HG03025 (cell line): Measurements from ENCODE around the gene SNTB2.
"Not testable (repeated sequence)": the region's sequence is repeated elsewhere in the genome, so short reads cannot be mapped to it uniquely, and the experiment has no call there.

Experiments used
- ATAC-seq: cut with Tn5 transposase; IDR thresholded peaks from one replicate; pipeline ENCODE4 v1.9.1; 2021; ENCODE audit warnings: mild to moderate bottlenecking, moderate library complexity; ENCODE audit not compliant: unreplicated experiment, low FRiP score

The SNTB2 gene

DNA sequence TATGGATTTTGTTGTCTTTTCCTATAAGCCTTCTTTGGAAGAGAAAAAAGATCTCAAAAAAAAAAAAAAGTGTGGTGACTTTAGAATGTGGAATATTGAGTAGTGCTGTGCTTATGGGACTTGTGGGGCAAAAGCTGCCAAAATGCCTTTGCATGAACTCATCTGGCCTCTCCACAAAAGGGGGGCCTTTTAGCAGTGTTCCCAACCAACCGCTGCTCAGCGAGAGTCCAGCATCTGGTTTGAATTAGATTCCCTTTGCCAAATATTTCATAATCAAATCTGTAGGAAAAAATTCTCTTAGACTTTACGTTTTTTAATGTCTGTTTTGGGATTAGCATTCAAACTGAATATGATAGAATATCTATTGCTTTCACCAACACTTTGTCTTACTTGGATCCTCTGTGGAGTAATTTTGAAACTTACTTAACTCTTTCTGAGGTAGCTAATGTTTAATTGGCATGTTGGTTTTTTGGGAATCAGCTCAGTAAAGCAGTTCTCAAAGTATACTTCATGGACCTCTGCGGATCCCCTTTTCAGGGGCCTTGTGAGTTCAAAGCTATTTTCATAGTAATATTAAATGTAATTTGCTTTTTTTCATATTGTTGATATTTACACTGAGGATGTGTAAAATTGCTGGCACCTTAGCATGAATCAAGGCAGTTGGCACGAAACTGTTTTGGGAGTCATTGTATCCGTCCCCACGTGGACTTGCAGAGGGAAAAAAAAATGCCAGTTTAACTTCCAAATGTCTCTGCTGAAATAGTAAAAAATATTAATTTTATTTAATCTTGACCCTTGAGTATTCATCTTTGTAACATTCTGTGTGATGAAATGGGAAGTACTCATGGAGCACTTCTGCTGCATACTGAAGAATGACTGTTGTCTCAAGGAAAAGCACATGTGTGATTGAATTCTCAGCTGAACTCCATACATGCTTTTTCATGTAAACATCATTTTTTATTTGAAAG, 89.5 kb downstream of the SNTB2 start:
- no peak for ATAC-seq

- no peak for ATAC-seq
These were observed 90.4 kb downstream of the SNTB2 start for GRCh38 chr16:69277413-69277812.

GRCh38 chr16:69283851-69284250, 96.9 kb downstream of the SNTB2 start:
- ATAC-seq = no peak

- ATAC-seq = no peak
These were observed 98.3 kb downstream of the SNTB2 start for GRCh38 chr16:69285240-69285639.

DNA sequence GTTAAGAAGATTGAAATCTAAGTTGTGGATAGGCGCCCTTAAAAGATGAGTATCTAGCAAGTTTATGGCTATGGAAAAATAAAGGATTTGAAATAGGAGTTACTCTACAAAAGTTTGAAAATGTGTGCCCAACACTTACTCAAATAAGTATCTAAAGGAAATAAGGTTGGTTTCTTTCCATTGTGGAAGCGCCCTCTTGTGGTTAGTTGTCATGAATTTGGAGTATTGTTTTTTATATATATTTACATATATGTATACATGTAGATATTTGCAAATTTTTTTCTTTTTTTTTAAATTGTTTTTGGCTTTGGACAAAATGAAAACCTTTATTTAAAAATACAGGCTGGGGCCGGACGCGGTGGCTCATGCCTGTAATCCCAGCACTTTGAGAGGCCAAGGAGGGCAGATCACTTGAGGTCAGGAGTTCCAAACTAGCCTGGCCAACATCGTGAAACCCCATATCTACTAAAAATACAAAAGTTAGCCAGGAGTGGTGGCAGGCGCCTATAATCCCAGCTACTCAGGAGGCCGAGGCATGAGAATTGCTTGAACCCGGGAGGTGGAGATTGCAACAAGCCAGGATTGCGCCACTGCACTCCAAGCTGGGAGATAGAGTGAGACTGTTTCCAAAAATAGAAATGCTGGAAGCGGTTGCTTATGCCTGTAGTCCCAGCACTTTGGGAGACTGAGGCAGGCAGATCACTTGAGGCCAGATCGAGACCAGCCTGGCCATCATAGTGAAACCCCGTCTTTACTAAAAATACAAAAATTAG, 100.2 kb downstream of the SNTB2 start:
- ATAC-seq = no peak

DNA sequence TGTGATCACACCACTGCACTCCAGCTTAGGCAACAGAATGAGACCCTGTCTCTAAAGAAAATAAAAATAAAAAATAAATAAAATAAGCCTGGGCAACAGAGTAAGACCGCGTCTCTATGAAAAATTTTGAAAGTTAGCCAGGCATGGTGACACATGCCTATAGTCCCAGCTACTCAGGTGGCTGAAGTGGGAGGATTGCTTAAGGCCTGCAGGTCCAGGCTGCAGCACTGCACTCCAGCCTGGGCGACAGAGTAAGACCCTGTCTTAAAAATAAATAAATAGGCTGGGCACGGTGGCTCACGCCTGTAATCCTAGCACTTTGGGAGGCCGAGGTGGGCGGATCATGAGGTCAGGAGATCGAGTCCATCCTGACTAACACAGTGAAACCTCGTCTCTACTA, 104.7 kb downstream of the SNTB2 start:
- not testable (repeated sequence) for ATAC-seq

- no peak for ATAC-seq
These were observed 106.4 kb downstream of the SNTB2 start for GRCh38 chr16:69293401-69293800.

DNA sequence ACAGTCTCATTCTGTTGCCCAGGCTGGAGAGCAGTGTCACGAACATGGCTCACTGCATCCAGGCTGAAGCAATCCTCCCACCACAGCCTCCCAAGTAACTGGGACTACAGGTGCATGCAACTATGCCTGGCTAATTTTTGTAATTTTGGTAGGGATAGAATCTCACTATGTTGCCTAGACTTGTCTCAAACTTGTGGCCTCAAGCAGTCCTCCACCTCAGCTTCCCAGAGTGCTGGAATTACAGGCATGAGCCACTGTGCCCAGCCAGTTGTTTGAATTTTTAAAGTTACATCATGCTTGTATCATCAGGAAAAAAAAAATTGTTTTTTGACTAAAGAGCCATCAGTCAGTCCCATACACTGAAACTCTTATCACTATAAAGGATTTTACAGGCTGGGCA, 107.1 kb downstream of the SNTB2 start:
- ATAC-seq = no peak

GRCh38 chr16:69296771-69297170, 109.8 kb downstream of the SNTB2 start:
- ATAC-seq = not testable (repeated sequence)

GRCh38 chr16:69298261-69298660, 111.3 kb downstream of the SNTB2 start:
- no peak for ATAC-seq

DNA sequence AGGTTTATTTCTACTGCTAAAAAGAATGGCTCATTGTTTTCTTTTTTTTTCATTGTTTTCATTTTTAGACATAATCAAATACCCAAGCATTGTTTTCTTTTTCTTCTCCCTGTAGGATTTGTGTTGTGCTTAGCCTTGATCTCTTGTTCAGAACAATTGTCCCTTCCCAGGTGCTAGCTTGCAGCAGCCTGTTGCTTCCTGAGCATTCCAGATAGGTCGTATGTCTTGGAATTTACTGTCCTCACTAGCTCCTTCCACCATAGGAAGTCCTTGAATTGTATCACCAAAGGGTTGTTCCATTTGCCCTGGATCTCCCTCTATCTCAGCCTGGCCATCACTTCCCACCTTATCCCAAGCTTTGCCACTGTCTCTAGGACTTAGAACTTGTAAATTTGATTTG, 114.2 kb downstream of the SNTB2 start:
- ATAC-seq = no peak

- ATAC-seq = no peak
These were observed 114.9 kb downstream of the SNTB2 start for GRCh38 chr16:69301861-69302260.

GRCh38 chr16:69302301-69302700, 115.3 kb downstream of the SNTB2 start:
- ATAC-seq = no peak

DNA sequence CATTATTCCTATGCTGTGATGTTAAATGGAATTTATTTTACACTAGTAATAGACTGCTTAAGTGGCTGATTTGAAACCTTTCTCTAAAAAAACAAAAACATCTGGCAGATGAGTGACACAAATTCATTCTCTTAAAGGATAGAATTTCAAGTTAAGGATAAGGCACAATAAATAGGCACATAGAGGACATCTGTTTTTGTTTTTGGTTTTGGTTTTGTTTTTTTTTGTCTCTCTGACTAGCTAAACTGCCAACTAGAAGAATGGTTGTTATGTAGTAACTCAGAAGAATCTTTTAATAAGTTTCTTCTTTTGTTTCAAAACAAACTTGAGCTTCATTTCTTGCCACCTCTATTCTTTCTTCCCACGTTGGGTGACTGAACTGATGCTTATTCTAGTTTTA, 119.1 kb downstream of the SNTB2 start:
- ATAC-seq = no peak

GRCh38 chr16:69307091-69307490, 120.1 kb downstream of the SNTB2 start:
- no peak for ATAC-seq

GRCh38 chr16:69307856-69308255, 120.9 kb downstream of the SNTB2 start:
- ATAC-seq = no peak

DNA sequence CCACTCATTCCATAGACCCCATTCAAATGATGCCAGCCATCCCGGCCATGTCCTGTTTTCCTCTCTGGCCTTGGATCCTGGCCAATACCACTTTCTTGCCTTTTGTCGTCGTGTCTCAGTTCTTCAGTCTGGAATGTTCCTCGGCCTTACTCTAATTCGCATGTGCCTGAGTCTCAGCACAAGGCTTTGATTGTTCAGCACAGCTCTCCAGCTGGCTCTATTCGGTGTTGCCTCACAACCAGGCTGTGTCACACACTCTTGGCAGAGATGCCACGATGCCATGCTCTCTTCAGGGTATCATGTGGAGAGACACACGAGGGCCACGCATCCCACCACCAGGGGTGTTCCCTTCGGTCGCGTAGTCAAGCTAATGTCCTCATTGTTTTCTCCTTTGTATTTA, 122.4 kb downstream of the SNTB2 start:
- no peak for ATAC-seq

GRCh38 chr16:69310653-69311532, 123.9 kb downstream of the SNTB2 start, which contains the start of gene VPS4A:
Gene VPS4A, plus strand, starts transcription at chr16:69311350. Its CDS starts 162 bp downstream, at chr16:69311512.
- peak; percentile 91 for ATAC-seq

- ATAC-seq = peak; percentile 48
These were observed 124.8 kb downstream of the SNTB2 start for GRCh38 chr16:69311533-69312387.
